HCT116 (cell line): Measurements from ENCODE around the gene PBX2. TPM values are rescaled to one million over a fixed set of nuclear protein-coding genes. Genes with fewer than 3 reads are reported as not detected.

Experiments used
- ATAC-seq: fragments of 200-7000 bp; cut with Tn5 transposase; 2 replicates; pipeline ENCODE4 v1.9.1; 2020; ENCODE audit warnings: mild to moderate bottlenecking, moderate library complexity
- BruUV-seq: library from RNA; stranded (reverse); fragments of 400-500 nt; replicated peaks from 2 replicates; lab custom pipeline; 2021; lab: Mats Ljungman, UMichigan
- CTCF ChIA-PET: fragments of 300-600 bp; sonication (Branson Sonifier 250); formaldehyde crosslinking; loops from one replicate; lab custom pipeline; 2021; ENCODE audit warnings: antibody characterized with exemption; lab: Charles Lee
- POLR2A ChIA-PET: fragments of 300-600, 350-600 bp; sonication (Branson Sonifier 250); formaldehyde crosslinking; loops from one replicate; lab custom pipeline; 2021; ENCODE audit warnings: antibody characterized with exemption; lab: Charles Lee
- RAD21 ChIA-PET, 2 experiments: fragments of 300-600 bp; sonication (Branson Sonifier 250); formaldehyde crosslinking; loops; one replicate each; lab custom pipeline; 2023; ENCODE audit warnings: low total read pairs in 2 of 2; ENCODE audit not compliant: uncharacterized antibody in 2 of 2, unreplicated experiment in 2 of 2, low non-redundant PET in 1 of 2; lab: Charles Lee
- DNase-seq: peaks from one replicate; pipeline ENCODE4 v3.0.0-alpha.2; 2010; ENCODE audit warnings: low read depth, low spot score
- H2AFZ ChIP-seq: fragments of 200-600 bp; shearing (Covaris generic), sonication (generic); 2 replicates; pipeline ENCODE4 v1.6.1; 2017; ENCODE audit warnings: low read depth, mixed run types, mixed read lengths, antibody characterized with exemption, low read length; ENCODE audit not compliant: poor library complexity, severe bottlenecking
- H3K27ac ChIP-seq: 2 replicates; pipeline ENCODE4 v1.5.1; 2012; ENCODE audit warnings: low read depth, low read length
- H3K27me3 ChIP-seq: fragments of 200-600 bp; sonication (generic); 2 replicates; pipeline ENCODE4 v1.6.1; 2016; ENCODE audit warnings: mixed run types, low read length, mixed read lengths; ENCODE audit not compliant: insufficient read depth
- H3K36me3 ChIP-seq, 2 experiments: fragments of 200-500 bp in 1 of 2; fragments of 200-600 bp in 1 of 2; sonication (Bioruptor generic) in 1 of 2; sonication (generic) in 1 of 2; 2 replicates each; pipeline versions ENCODE4 v1.5.1 to v1.6.1; 2014 to 2016; ENCODE audit warnings: low read length in 2 of 2, inconsistent platforms in 1 of 2, mixed read lengths in 1 of 2, mixed run types in 1 of 2; ENCODE audit not compliant: insufficient read depth in 2 of 2, control insufficient read depth in 1 of 2
- H3K4me1 ChIP-seq, 2 experiments: fragments of 200-600 bp in 1 of 2; sonication (generic) in 1 of 2; 2 replicates each; pipeline versions ENCODE4 v1.5.1 to v1.6.1; 2012 to 2017; ENCODE audit warnings: low read length in 2 of 2, inconsistent platforms in 1 of 2, mild to moderate bottlenecking in 1 of 2, mixed read lengths in 1 of 2, mixed run types in 1 of 2, moderate library complexity in 1 of 2; ENCODE audit not compliant: insufficient read depth in 2 of 2, control insufficient read depth in 1 of 2
- H3K4me2 ChIP-seq: fragments of 200-600 bp; sonication (generic); 2 replicates; pipeline ENCODE4 v1.6.1; 2017; ENCODE audit warnings: mixed run types, low read length, mixed read lengths
- H3K4me3 ChIP-seq, 2 experiments: fragments of 200-600 bp in 1 of 2; sonication (generic) in 1 of 2; replicated peaks in 1 of 2; 2 replicates each; pipeline ENCODE4 v1.5.1; 2011 to 2016; ENCODE audit warnings: low read length in 2 of 2, control low read depth in 1 of 2, low read depth in 1 of 2, mild to moderate bottlenecking in 1 of 2, mixed read lengths in 1 of 2, mixed run types in 1 of 2
- H3K79me2 ChIP-seq: fragments of 200-600 bp; sonication (generic); 2 replicates; pipeline ENCODE4 v1.6.1; 2017; ENCODE audit warnings: mild to moderate bottlenecking, mixed run types, low read length, moderate library complexity, mixed read lengths; ENCODE audit not compliant: insufficient read depth
- H3K9ac ChIP-seq: fragments of 200-600 bp; sonication (generic); 2 replicates; pipeline ENCODE4 v1.6.1; 2016; ENCODE audit warnings: low read length, mixed read lengths
- H3K9me2 ChIP-seq: fragments of 200-600 bp; sonication (generic), shearing (Covaris generic); 2 replicates; pipeline ENCODE4 v1.6.1; 2017; ENCODE audit warnings: mixed run types, mild to moderate bottlenecking, moderate library complexity; ENCODE audit not compliant: insufficient read depth
- H3K9me3 ChIP-seq, 2 experiments: fragments of 200-500 bp in 1 of 2; fragments of 200-600 bp in 1 of 2; sonication (Bioruptor generic) in 1 of 2; sonication (generic) in 1 of 2; 2 replicates each; pipeline ENCODE4 v1.6.1; 2014 to 2017; ENCODE audit warnings: low read length in 2 of 2, mixed read lengths in 2 of 2, inconsistent platforms in 1 of 2, low read depth in 1 of 2, mild to moderate bottlenecking in 1 of 2, mixed run types in 1 of 2, moderate library complexity in 1 of 2; ENCODE audit not compliant: control insufficient read depth in 1 of 2, insufficient read depth in 1 of 2
- H4K20me1 ChIP-seq: fragments of 200-600 bp; sonication (generic), shearing (Covaris generic); 2 replicates; pipeline ENCODE4 v1.6.1; 2017; ENCODE audit warnings: mixed run types, mild to moderate bottlenecking, moderate library complexity; ENCODE audit not compliant: insufficient read depth
- CBX3 ChIP-seq: IDR thresholded peaks from 2 replicates; pipeline ENCODE4 v1.6.1; 2012; ENCODE audit warnings: low read depth
- EGR1 ChIP-seq: IDR thresholded peaks from 2 replicates; pipeline ENCODE4 v1.6.1; 2012; ENCODE audit warnings: low read depth
- ELF1 ChIP-seq: IDR thresholded peaks from 2 replicates; pipeline ENCODE4 v1.6.1; 2012; ENCODE audit warnings: low read depth, borderline replicate concordance
- FOSL1 ChIP-seq: IDR thresholded peaks from 2 replicates; pipeline ENCODE4 v1.6.1; 2012; ENCODE audit warnings: low read depth
- JUND ChIP-seq: IDR thresholded peaks from 2 replicates; pipeline ENCODE4 v1.6.1; 2012
- POLR2A ChIP-seq: IDR thresholded peaks from 2 replicates; pipeline ENCODE4 v1.7.0; 2011; ENCODE audit warnings: borderline replicate concordance; ENCODE audit not compliant: insufficient read depth, insufficient read length; ENCODE audit errors: extremely low read depth
- POLR2AphosphoS5 ChIP-seq: IDR thresholded peaks from 2 replicates; pipeline ENCODE4 v1.6.1; 2011; ENCODE audit warnings: mild to moderate bottlenecking, low read depth, low read length, moderate library complexity
- RAD21 ChIP-seq: IDR thresholded peaks from 2 replicates; pipeline ENCODE4 v1.6.1; 2012; ENCODE audit warnings: low read depth, mild to moderate bottlenecking
- SIN3A ChIP-seq: IDR thresholded peaks from 2 replicates; pipeline ENCODE4 v1.6.1; 2012; ENCODE audit warnings: low read depth
- SP1 ChIP-seq: IDR thresholded peaks from 2 replicates; pipeline ENCODE4 v1.6.1; 2012; ENCODE audit warnings: low read depth
- TCF7L2 ChIP-seq: IDR thresholded peaks from 2 replicates; pipeline ENCODE4 v1.7.0; 2011; ENCODE audit warnings: borderline replicate concordance, inconsistent platforms; ENCODE audit not compliant: insufficient read depth, insufficient read length; ENCODE audit errors: extremely low read depth
- ZFX ChIP-seq: fragments of 450-650 bp; IDR thresholded peaks from 2 replicates; pipeline ENCODE4 v1.6.1; 2017
- intact Hi-C: fragments of 100-400 bp; cut with micrococcal nuclease; formaldehyde crosslinking; loops from 2 replicates; pipeline ENCODE4 v1.10.0; 2022
- total RNA-seq: library from RNA; stranded (reverse); gene quantifications from one replicate; pipeline ENCODE4 v1.2.1, GENCODE V29; 2021; ENCODE audit not compliant: unreplicated experiment
- TF ChIP-seq, protein P1 (sequence below): IDR thresholded peaks from 2 replicates; pipeline ENCODE4 v1.6.1; 2011; ENCODE audit warnings: mild to moderate bottlenecking, low read length, moderate library complexity; ENCODE audit not compliant: insufficient replicate concordance; ENCODE audit errors: extremely low read depth
- TF ChIP-seq, protein P2 (sequence below): IDR thresholded peaks from 2 replicates; pipeline ENCODE4 v1.6.1; 2012

The PBX2 gene
- total RNA-seq, 1 experiment from 2014 or later = 79.0 TPM

DNA sequence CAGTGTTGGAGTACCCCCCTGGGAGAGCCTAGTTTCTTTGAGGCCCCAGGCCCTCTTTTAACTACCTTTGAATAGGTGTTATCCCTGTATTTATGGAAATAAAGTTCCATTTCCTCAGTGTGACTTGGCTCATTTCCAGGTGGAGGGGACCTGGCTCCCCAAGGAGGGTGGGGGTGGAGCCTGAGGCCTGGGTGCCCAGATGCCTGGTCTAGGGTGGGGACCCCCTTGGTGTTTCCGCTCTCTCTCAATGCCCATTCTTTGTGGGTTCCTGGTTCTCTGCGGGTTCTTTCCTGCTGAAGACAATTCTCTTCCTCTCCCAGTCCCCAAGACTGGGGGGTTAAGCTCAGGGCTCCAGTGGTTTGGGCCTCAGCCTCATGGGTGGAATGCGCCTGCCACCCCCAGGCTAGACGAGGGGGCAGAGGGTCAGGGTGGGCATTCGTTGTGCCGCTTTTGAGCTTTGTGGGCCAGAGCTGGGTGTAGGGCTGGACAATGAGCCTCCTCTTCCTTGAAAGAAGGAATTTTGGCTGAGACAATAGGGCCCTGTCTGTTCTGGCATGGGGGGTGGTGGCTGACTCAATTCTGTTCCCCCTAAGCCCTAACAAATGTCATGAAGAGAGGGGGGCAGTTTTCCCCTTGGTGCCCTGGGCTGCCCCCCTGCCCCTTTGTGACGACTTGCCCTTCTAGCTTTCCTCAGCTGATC lies 26.3 kb downstream of the PBX2 start:
- ChIA-PET RAD21 (no interaction called here), CTCF (no interaction called here), POLR2A (interaction anchor here (1.6 kb wide), 1 partner anchor 13 kb away, joined by 6 read pairs; no protein-coding TSS in a partner anchor)
- Histone ChIP-seq H4K20me1 (no peaks in the 10 kb centered on the region), H3K27me3 (no peaks in the 10 kb centered on the region), H2AFZ (no peak overlapping the region), H3K9me2 (no peaks in the 10 kb centered on the region), H3K4me2 (no peak overlapping the region), H3K36me3 (peaks cover 3 to 4% of the 10 kb centered on the region in 2 experiments; a peak in 3 of 4 replicates), H3K9ac (no peak overlapping the region), H3K79me2 (no peaks in the 10 kb centered on the region), H3K9me3 (no peaks in the 10 kb centered on the region), H3K4me3 (no peak overlapping the region), H3K27ac (no peak overlapping the region), H3K4me1 (no peaks in the 10 kb centered on the region)
- intact Hi-C loops = no loop called here
- TF ChIP-seq, protein P1, sequence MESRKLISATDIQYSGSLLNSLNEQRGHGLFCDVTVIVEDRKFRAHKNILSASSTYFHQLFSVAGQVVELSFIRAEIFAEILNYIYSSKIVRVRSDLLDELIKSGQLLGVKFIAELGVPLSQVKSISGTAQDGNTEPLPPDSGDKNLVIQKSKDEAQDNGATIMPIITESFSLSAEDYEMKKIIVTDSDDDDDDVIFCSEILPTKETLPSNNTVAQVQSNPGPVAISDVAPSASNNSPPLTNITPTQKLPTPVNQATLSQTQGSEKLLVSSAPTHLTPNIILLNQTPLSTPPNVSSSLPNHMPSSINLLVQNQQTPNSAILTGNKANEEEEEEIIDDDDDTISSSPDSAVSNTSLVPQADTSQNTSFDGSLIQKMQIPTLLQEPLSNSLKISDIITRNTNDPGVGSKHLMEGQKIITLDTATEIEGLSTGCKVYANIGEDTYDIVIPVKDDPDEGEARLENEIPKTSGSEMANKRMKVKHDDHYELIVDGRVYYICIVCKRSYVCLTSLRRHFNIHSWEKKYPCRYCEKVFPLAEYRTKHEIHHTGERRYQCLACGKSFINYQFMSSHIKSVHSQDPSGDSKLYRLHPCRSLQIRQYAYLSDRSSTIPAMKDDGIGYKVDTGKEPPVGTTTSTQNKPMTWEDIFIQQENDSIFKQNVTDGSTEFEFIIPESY = no peak
- TF ChIP-seq, protein P2, sequence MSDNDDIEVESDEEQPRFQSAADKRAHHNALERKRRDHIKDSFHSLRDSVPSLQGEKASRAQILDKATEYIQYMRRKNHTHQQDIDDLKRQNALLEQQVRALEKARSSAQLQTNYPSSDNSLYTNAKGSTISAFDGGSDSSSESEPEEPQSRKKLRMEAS = no peak
- TF ChIP-seq ELF1 = no peak
- TF ChIP-seq ZFX = no peak
- TF ChIP-seq POLR2A = no peak
- no peak for TF ChIP-seq JUND
- no peak for TF ChIP-seq FOSL1
- TF ChIP-seq EGR1 = no peak
- TF ChIP-seq RAD21 = no peak
- no peak for TF ChIP-seq POLR2AphosphoS5
- TF ChIP-seq SP1 = no peak
- no peak for TF ChIP-seq TCF7L2
- no peak for TF ChIP-seq CBX3
- TF ChIP-seq SIN3A = no peak
- BruUV-seq = no TSS peak
- ATAC-seq = no peak
- no peak for DNase-seq
